WERI-Rb-1 (cell line): ENCODE data around the gene FZD10.

Experiments used
- DNase-seq: peaks from one replicate; pipeline ENCODE4 v3.0.0-alpha.2; 2020
- H3K27ac ChIP-seq: fragments of 250-450 bp; sonication (Bioruptor Pico); 2 replicates; pipeline ENCODE4 v1.5.1; 2020; ENCODE audit warnings: mild to moderate bottlenecking, moderate library complexity
- H3K27me3 ChIP-seq: fragments of 250-450 bp; sonication (Bioruptor Pico); 2 replicates; pipeline ENCODE4 v1.5.1; 2021; ENCODE audit warnings: mild to moderate bottlenecking, low read depth, moderate library complexity; ENCODE audit not compliant: insufficient read depth, severe bottlenecking
- H3K36me3 ChIP-seq: fragments of 250-450 bp; sonication (Bioruptor Pico); 2 replicates; pipeline ENCODE4 v1.5.1; 2020; ENCODE audit warnings: mild to moderate bottlenecking, moderate library complexity
- H3K4me3 ChIP-seq: 2 replicates; pipeline ENCODE4 v1.5.1; 2011; ENCODE audit warnings: low read depth, mild to moderate bottlenecking, control low read depth, low read length
- H3K9me3 ChIP-seq: fragments of 250-450 bp; sonication (Bioruptor Pico); 2 replicates; pipeline ENCODE4 v1.5.1; 2021; ENCODE audit warnings: mild to moderate bottlenecking, moderate library complexity; ENCODE audit not compliant: severe bottlenecking
- CTCF ChIP-seq: IDR thresholded peaks from 2 replicates; pipeline ENCODE4 v1.5.1; 2011; ENCODE audit warnings: low read depth, mild to moderate bottlenecking, control low read depth, inconsistent platforms, low read length

FZD10 gene

DNA sequence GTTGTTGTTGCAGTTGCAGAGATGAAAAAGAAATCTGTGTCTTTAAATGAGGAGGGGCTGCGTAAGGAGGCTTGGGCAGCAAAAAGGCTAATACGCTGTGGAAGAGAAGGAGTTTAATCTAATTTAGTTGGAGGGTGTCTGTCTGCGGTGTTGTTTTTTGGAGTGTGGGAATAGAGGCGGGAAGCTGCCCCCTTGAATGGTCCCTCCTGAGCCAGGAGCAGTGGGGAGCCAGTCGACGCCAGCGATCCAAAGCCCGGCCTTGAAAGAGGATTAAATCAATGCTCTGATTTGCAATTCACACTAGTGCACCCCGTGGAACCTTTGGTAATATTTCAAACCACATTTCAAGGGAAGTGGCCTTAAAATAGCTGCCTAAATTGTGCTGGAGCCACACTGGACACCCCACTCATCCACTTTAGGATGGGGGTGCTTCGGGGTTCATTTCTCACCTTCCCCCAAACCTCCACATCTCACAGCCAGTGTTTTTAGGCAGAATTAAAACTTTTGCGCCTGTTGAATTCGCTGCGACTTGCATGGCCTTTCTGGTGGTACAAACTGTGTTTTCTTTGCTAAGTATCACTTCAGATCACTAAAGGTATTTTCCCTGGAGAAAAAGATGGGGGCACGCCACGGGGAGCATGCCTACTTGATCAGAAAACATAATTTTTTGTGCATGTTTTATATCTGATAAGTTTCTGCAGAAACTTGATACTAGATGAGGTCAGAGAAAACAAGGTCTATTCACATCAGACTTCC is 4.1 kb upstream of the FZD10 start:
- H3K27me3 ChIP-seq, result peaks cover 4% of the 10 kb centered on the region
- H3K9me3 ChIP-seq, result no peaks in the 10 kb centered on the region
- H3K36me3 ChIP-seq, result no peaks in the 10 kb centered on the region
- DNase-seq, result peak; percentile 62
- H3K27ac ChIP-seq, result no peak overlapping the region
- H3K4me3 ChIP-seq, result no peak overlapping the region
- TF ChIP-seq CTCF, result no peak

DNA sequence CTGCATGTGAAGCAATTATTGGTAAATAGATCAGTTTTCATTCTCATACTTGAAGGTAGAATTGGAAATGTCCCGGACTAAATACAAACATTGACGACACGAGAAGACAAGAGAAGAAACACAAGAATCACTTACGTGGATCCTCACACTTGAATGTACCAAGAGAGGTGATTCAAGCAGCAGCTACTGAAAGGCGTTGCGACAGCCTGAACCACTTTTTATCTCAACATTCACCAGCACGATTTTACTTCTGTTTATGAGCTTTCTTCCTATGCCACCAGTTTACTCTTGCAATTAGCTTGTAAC is 3.6 kb upstream of the FZD10 start:
- Histone ChIP-seq H3K4me3 (no peak overlapping the region), H3K27me3 (peaks cover 5% of the 10 kb centered on the region), H3K36me3 (no peaks in the 10 kb centered on the region), H3K9me3 (no peaks in the 10 kb centered on the region), H3K27ac (no peak overlapping the region)
- TF ChIP-seq CTCF, result no peak
- no peak for DNase-seq

DNA sequence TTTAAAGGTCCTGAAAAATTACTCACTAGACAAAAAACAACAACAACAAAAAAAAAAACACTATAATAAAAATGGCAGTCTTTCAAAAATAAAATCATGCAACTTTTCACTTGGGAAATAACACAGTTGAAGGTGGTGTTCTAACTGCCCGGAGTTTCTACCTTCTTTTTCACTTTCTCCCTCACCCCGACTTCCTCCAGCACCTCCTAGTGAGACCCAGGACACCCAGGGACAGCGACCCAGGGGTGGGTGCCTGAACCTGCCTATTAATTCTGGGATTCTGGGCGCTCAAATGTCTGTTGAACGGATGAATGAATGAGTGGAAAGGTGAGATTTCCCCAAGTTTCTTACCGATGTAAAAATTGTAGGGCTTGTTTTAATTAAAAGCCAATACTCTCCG is 2.0 kb upstream of the FZD10 start:
- no peak for DNase-seq
- H3K27ac ChIP-seq, result no peak overlapping the region
- peak overlapping the region; percentile 79 for H3K4me3 ChIP-seq
- TF ChIP-seq CTCF, result no peak
- peaks cover 5% of the 10 kb centered on the region for H3K27me3 ChIP-seq
- no peaks in the 10 kb centered on the region for H3K36me3 ChIP-seq
- no peaks in the 10 kb centered on the region for H3K9me3 ChIP-seq

GRCh38 chr12:130160711-130161231 is 1.5 kb upstream of the FZD10 start:
- Histone ChIP-seq H3K36me3 (no peaks in the 10 kb centered on the region), H3K9me3 (no peaks in the 10 kb centered on the region), H3K4me3 (peak overlapping the region; percentile 79), H3K27me3 (peaks cover 5% of the 10 kb centered on the region), H3K27ac (no peak overlapping the region)
- TF ChIP-seq CTCF, result no peak
- DNase-seq, result no peak

DNA sequence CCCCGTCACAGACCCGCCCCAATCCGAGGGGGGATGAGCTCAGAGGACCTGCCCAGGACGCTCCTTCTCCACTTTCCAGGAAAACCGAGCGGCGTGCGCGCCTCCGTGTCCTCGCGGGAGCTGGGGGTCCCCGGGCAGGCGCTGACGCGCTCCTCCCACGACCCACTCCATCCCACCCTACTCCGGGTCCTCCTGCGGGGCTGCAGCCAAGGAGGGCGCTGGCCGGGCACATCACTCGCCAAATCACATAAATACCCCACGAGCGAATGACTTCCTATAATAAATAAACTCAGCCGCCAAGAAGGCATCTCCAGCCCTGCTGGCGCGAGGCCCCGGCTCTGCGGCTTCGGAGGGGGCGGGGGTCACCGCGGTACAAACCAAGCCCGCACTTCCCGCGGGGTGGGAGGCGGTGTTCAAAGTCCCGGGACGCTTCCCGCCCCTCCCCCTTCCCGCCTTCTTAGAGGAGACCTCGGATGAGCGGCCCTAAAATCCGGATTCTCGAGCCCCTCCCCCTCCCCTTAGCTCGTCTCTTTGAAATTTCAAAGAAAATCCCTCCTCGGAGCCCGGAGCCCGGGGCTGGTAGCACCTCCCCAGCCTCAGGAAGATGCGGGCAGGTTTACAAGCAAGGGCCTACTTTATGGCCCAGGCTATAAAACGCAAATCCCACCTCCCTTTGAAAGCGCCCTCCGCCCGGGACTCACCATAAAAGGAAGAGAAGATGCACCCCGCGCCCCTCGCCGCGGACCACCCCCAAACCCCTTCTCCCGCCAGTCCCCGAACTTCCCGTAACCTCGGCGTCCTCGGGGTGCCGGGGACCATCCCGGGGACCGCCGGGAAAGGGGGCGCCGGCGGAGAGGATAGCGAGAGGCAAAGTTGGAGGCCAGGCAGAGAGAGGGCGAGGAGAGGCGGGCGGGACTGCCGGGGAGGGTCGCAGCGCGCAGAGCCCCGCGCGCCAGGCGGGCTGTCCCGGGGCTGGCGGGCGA is 712 bp upstream of the FZD10 start:
- Histone ChIP-seq H3K9me3 (no peaks in the 10 kb centered on the region), H3K36me3 (no peaks in the 10 kb centered on the region), H3K4me3 (peak overlapping the region; percentile 79), H3K27me3 (peaks cover 5% of the 10 kb centered on the region), H3K27ac (peak overlapping the region; percentile 49)
- DNase-seq, result peak; percentile 58
- TF ChIP-seq CTCF, result no peak
